ENCODE measurements around the gene JARID2. TPM values are rescaled to one million over a fixed set of nuclear protein-coding genes. Genes with fewer than 3 reads are reported as not detected.

Gene JARID2
- total RNA-seq, 2 donors from 2014 or later = 3.6 to 4.6 TPM

DNA sequence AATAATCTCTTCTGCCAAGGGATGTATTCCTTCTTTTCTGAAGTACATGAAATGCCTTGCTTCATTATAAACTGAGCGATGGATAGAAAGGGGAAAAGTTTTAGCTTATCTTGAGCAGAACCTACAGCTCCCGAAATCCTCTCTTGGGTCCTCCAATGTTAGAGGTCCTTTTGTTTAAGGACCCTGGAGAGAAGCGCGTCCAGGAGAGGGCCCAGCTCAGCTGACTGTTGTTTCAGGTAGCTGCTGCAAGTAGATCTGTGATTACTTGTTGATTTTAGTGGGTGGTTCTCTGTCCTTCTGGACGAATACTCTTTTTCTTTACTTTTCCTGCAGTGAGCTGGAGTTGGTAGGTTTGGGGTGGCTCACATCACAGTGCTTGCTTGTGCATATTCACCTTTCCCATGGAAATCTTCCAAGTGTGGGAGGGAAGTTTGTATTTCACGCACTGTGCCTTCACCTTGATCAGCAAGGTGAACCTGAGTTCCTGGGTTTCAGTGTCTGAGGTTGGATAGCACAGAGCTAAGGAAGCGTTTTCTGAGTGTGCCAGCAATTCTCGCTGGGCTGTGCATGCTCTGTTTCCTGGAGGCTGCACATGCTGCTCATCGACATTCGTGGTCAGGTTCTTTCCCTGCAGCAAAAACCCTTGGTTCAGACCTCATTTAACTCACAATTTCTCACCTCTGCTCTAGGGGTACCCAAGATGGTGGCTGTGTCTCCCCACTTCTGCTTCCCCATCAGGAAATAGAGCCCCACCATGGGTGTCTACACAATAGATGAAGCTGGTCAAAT is 176.3 kb downstream of the JARID2 start:
- H3K27ac ChIP-seq = no peak overlapping the region
- DNase-seq = no peak
- ATAC-seq = no peak

DNA sequence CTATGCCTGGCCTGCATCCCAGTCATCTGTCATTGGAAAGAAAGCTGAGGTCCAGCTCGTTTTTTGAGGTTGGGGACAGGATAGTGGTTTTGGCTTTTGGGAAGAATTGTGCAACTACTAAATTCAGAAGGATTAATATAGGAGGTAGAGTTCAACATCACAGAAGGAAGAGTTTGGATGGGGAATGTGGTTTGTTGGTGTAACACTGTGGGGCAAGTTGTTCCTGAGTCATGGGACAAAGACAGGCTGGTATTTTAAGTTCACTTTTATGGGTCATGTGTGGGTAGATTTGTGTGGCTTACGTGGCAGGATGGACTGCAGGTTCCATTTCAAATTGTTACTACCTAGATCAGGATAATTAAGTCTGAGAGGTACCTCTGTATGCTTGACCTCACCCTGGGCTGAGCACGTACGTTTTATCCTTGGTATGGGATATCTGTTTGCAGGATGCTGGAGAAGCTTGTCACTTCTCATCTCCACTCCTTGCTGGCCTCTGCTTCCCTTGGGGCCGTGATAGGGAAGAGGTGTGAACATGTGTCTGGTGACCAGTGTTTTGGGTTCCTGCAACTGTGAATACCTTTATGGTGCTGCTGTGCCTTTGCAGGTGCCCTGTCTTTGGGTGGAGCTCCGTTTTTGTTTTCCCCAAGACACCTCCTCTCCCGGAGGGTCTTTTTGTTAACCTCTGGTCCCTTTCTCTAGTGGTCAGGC is 177.6 kb downstream of the JARID2 start:
- intact Hi-C loops (cut with DNase I) = no loop called here
- Histone ChIP-seq H3K4me3 (no peak overlapping the region), H3K9me3 (peaks cover 0 to 7% (median 0%) of the 10 kb centered on the region in 3 donors), H3K36me3 (replicated peaks in 1 of 2; ENCODE audit: insufficient read depth in 1 of 2, low read depth in 2 of 2) (no peaks in the 10 kb centered on the region), H3K4me1 (no peaks in the 10 kb centered on the region), H3K27ac (no peak overlapping the region), H3K27me3 (no peaks in the 10 kb centered on the region)
- ATAC-seq (no peak), DNase-seq (no peak)
- TF ChIP-seq POLR2A (IDR thresholded peaks at IDR 0.05) = no peak
- TF ChIP-seq, protein P1, sequence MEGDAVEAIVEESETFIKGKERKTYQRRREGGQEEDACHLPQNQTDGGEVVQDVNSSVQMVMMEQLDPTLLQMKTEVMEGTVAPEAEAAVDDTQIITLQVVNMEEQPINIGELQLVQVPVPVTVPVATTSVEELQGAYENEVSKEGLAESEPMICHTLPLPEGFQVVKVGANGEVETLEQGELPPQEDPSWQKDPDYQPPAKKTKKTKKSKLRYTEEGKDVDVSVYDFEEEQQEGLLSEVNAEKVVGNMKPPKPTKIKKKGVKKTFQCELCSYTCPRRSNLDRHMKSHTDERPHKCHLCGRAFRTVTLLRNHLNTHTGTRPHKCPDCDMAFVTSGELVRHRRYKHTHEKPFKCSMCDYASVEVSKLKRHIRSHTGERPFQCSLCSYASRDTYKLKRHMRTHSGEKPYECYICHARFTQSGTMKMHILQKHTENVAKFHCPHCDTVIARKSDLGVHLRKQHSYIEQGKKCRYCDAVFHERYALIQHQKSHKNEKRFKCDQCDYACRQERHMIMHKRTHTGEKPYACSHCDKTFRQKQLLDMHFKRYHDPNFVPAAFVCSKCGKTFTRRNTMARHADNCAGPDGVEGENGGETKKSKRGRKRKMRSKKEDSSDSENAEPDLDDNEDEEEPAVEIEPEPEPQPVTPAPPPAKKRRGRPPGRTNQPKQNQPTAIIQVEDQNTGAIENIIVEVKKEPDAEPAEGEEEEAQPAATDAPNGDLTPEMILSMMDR (IDR thresholded peaks at IDR 0.05) = no peak
- 78 to 84% methylated on average over 7 of the region's 7 CpGs for WGBS, 2 donors

More for the DNA sequence above, 176.3 kb downstream of the JARID2 start:
- no peaks in the 10 kb centered on the region for H3K27me3 ChIP-seq
- H3K4me1 ChIP-seq = no peaks in the 10 kb centered on the region
- TF ChIP-seq, protein P1 (IDR thresholded peaks at IDR 0.05) = no peak
- no peak for TF ChIP-seq POLR2A (IDR thresholded peaks at IDR 0.05)
- WGBS, 2 donors = 69 to 85% methylated on average over 10 of the region's 10 CpGs
- intact Hi-C loops (cut with DNase I) = no loop called here
- no peaks in the 10 kb centered on the region for H3K36me3 ChIP-seq (replicated peaks in 1 of 2; ENCODE audit: insufficient read depth in 1 of 2, low read depth in 2 of 2)
- peaks cover 0 to 7% (median 0%) of the 10 kb centered on the region in 3 donors for H3K9me3 ChIP-seq
- H3K4me3 ChIP-seq = no peak overlapping the region

DNA sequence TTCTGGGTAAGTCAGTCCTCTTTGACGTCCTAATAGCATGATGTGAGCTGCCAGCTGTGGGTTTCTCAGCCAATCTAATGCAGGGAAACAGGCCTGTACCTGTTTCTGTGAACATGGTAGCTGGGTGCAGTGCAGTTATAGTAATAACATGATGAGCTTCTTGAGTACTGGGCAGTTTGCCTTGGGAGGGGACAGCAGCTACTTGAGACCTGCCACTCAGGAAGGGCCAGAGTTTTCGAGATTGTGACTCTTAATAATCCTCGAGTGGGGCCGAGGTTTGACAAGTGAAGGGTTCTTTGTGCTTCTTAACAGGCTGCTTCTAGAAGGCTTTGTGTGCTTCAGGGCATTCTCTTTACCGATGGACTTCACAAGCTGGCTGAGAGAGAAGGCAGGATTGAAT is 180.1 kb downstream of the JARID2 start:
- Histone ChIP-seq H3K36me3 (replicated peaks in 1 of 2; ENCODE audit: insufficient read depth in 1 of 2, low read depth in 2 of 2) (no peaks in the 10 kb centered on the region), H3K27ac (no peak overlapping the region), H3K4me1 (peaks cover 5% of the 10 kb centered on the region), H3K9me3 (no peaks in the 10 kb centered on the region), H3K4me3 (no peak overlapping the region), H3K27me3 (no peaks in the 10 kb centered on the region)
- intact Hi-C loops (cut with DNase I) = no loop called here
- WGBS, 2 donors = 77 to 88% methylated on average over 5 of the region's 5 CpGs
- DNase-seq = no peak
- no peak for TF ChIP-seq POLR2A (IDR thresholded peaks at IDR 0.05)
- TF ChIP-seq, protein P1 (IDR thresholded peaks at IDR 0.05) = no peak
- ATAC-seq = no peak

DNA sequence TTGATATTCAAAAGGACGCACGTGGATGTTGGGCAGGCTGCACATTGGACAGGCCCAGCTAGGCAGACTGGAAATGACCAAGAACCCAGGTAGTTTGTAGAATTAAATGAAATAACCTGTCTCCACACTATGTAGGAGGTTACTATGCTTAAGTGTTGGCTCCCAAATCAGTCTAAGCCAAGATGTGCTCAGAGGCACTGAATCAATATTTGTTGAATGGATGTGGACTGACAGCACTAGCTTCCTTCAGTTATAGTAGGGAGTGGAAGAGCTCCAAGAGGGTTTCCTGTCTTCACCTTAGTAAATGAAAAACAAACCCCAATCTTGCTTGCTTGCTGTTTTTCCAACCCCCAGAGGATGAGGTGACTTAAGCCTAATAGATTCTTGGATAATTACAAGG is 180.5 kb downstream of the JARID2 start:
- DNase-seq (no peak), ATAC-seq (no peak)
- Histone ChIP-seq H3K9me3 (no peaks in the 10 kb centered on the region), H3K4me3 (no peak overlapping the region), H3K27me3 (no peaks in the 10 kb centered on the region), H3K36me3 (replicated peaks in 1 of 2; ENCODE audit: insufficient read depth in 1 of 2, low read depth in 2 of 2) (no peaks in the 10 kb centered on the region), H3K4me1 (peaks cover 9% of the 10 kb centered on the region), H3K27ac (no peak overlapping the region)
- WGBS, 2 donors = 97% methylated on average over 2 of the region's 2 CpGs
- TF ChIP-seq, protein P1 (IDR thresholded peaks at IDR 0.05) = no peak
- TF ChIP-seq POLR2A (IDR thresholded peaks at IDR 0.05) = no peak
- intact Hi-C loops (cut with DNase I) = no loop called here
